Measurements from ENCODE around the gene ZNF710.

- TF ChIP-seq CTCF (conservative IDR thresholded peaks at IDR 0.05; ENCODE audit: low read length) (no peak), EZH2phosphoT487 (IDR thresholded peaks at IDR 0.05; ENCODE audit: borderline replicate concordance, low read depth, low read length) (no peak)
These were observed 39.5 kb downstream of the ZNF710 start for GRCh38 chr15:90040618-90041017.

All from OCI-LY7 (cell line).